ENCODE data around the gene NRCAM.
"Not testable (repeated sequence)": the region's sequence is repeated elsewhere in the genome, so short reads cannot be mapped to it uniquely, and the experiment has no call there.

The NRCAM gene

GRCh38 chr7:108270385-108271015 is 185.7 kb downstream of the NRCAM start:
- DNase-seq: no peak

GRCh38 chr7:108268200-108268820 is 187.9 kb downstream of the NRCAM start:
- no peak for DNase-seq

GRCh38 chr7:108267615-108268014 is 188.6 kb downstream of the NRCAM start:
- DNase-seq: no peak

DNA sequence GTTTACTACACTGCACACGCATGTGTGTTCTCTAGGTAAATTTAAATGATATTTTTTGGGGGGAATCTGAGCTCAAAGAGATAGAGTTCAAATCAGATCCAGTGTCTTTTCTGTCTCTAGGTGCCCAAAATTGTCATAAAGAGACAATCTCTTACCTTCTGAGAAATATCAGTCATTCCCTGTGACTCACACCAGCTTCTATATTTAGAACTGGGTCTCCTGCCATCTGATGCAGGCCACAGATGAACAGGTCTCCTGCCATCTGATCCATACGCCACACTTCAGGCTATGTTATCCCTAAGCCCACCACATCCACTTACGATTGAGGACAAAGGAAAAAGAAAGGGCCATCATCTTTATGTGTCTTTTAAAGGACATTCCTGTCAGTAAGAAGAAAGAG is 189.7 kb downstream of the NRCAM start:
- no peak for DNase-seq

- DNase-seq: no peak
Measured at GRCh38 chr7:108266035-108266434, 190.2 kb downstream of the NRCAM start.

DNA sequence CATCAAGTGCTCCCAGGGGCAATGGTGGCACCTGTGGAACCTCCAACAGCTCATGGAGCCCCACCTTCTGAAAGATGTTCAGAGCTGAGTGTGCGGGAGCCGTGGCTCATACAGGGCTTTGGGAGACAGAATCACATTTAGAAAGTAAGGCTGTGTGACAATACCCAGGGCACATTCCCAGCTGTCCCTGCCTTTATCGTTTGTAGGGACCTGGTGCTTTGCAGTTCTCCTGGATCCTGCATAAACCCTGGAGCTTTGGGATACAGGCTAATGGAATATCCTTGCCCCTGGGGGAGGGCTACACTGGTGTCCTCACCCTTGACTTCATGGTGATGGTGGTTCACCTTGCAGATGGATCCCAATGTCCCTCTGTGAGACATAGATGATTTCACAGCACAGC is 191.2 kb downstream of the NRCAM start:
- DNase-seq: no peak

DNA sequence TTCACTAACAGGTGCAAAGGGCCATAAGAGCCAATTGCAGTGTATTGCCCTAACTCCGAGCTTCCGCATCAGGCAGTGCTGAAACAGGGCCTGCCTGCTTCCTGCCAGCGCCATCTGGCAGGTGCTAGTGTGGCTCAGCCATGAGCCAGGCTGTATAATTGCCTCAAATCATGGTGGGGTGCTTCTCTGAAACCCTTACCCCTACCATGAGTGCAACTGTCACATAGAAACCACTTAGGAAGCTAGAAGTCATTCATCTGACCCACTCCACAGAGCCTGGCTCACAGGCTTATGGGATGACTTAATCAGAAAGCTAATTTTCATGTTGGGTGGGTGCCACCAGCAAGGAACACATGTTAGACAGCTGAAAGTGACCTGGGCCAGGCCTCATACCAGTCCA is 192.8 kb downstream of the NRCAM start:
- no peak for DNase-seq

DNA sequence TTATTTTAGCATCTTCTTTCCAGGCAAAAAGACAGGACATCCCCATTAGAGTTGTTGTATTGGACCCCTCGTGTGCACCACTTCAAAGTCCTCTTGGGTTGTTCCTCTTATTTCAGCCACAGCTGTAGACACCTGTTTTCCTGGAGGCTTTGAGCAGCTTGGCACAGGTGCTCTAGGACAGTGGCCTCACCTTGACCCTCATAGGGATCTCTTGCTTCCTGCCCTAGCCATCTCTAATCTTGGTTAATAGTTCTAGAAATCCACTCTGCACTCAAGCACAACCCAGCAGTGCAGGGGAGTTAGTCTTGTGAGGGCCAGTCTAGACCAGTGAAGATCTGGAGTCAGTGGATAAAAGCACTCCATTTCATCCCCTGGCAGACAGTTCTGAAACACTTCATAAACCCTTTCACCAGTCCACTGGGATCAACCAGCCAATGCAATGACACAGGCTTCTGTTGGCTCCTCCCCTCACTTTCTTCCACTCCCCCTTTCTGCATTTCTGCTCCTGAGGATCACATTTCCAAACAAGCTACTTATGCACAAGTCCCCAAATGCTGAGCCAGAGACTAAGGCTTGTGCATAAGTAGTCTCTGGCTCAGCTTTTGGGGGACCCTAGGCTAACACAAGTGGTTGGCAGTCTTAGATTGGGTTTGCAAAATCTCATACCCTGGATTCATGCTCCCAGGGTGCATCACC is 194.5 kb downstream of the NRCAM start:
- DNase-seq: no peak

DNA sequence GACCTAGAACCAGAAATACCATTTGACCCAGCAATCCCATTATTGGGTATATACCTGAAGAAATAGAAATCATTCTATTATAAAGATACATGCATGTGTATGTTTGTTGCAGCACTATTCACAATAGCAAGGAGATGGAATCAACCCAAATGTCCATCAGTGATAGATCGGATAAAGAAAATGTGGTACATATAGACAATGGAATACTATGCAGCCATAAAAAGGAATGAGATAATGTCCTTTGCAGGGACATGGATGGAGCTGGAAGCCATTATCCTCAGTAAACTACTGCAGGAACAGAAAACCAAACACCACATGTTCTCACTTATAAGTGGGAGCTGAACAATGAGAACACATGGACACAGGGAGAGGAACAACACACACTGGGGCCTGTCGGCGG is 196.8 kb downstream of the NRCAM start:
- not testable (repeated sequence) for DNase-seq

DNA sequence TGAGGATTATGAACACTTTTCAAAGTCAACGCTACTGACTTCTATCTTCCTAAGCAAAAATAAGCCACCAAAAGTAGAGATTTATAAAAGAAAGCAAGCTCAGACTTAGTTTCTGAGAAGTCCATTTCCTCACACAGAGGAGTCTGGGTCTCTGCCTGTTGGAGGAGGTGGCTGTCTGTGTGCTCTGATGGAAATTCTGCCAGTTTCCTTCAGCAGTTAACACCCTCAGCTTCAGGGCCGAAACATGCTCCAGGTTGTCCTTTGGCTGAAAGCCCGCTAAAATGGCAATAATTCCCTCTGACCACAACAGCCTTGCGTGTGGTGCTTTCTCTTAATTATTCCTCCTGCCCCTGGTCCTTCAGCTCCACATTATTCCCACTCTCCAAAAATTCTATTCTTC is 198.3 kb downstream of the NRCAM start:
- DNase-seq: no peak

- no peak for DNase-seq
Measured at GRCh38 chr7:108254259-108254658, 202.0 kb downstream of the NRCAM start.

GRCh38 chr7:108253275-108254044 is 202.8 kb downstream of the NRCAM start:
- no peak for DNase-seq

DNA sequence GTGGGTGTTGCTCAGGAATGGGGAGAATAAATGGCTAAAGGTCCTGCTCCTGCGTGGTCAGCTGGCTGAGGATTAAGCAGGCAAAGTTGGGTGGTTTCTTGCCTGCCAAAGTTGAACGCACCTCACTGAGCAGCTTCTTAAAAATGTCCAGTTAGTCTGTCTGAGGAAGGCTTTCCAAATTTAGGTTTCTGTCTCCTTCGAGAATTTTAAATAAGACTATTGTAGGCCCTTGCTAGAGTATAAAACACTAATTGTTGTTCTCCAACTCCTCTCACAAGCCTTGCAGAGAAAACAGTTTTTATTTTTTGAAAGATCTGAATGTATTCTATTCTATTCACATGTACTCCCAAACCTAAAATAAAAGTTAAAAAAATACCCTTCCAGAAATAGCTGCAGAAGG is 204.1 kb downstream of the NRCAM start:
- DNase-seq: no peak

- DNase-seq: no peak
Measured at GRCh38 chr7:108251700-108252099, 204.5 kb downstream of the NRCAM start.

DNA sequence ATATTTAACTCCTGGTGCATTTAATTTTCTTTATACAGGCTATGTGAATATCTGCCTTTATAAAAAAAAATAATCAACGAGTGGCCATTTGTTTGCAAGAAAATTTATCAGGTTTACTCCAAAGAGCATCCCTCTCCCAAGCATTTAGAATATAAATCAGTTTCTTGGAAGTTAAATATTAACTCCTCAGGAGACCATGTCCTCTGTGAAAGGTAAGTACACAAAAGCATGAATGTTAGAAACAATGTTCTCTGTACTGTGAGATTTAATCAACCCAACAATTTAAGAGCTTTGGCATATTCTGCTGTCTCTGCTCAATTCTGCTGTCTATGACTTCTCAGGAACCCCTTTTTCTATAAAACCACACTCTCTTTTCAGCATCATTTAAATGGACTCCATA is 206.8 kb downstream of the NRCAM start:
- no peak for DNase-seq

DNA sequence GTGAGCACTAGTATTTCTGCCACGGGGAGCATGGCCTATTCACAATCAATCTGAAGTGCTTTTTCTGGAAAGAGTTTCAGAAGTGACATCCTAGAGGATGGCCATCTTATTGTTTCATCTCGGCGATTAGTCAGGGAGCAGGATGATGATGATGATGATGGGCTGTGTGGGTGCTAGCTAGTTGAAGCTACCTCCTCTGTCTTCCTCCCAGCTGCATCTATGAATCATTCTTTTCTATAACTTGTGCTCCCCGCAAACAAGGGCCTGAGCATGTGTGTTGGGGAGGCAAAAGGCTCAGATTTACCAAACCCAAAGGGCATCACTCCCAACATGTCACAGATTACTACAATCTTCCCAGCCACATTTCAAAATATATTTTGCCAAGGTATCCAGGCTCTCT is 207.4 kb downstream of the NRCAM start:
- DNase-seq: no peak

GRCh38 chr7:108248418-108248817 is 207.8 kb downstream of the NRCAM start:
- no peak for DNase-seq

- DNase-seq: no peak
Measured at GRCh38 chr7:108247614-108248013, 208.6 kb downstream of the NRCAM start.

- no peak for DNase-seq
Measured at GRCh38 chr7:108246227-108246837, 209.9 kb downstream of the NRCAM start.

- DNase-seq: no peak
Measured at GRCh38 chr7:108245523-108246226, 210.6 kb downstream of the NRCAM start.

- no peak for DNase-seq
Measured at GRCh38 chr7:108244110-108244509, 212.1 kb downstream of the NRCAM start.

DNA sequence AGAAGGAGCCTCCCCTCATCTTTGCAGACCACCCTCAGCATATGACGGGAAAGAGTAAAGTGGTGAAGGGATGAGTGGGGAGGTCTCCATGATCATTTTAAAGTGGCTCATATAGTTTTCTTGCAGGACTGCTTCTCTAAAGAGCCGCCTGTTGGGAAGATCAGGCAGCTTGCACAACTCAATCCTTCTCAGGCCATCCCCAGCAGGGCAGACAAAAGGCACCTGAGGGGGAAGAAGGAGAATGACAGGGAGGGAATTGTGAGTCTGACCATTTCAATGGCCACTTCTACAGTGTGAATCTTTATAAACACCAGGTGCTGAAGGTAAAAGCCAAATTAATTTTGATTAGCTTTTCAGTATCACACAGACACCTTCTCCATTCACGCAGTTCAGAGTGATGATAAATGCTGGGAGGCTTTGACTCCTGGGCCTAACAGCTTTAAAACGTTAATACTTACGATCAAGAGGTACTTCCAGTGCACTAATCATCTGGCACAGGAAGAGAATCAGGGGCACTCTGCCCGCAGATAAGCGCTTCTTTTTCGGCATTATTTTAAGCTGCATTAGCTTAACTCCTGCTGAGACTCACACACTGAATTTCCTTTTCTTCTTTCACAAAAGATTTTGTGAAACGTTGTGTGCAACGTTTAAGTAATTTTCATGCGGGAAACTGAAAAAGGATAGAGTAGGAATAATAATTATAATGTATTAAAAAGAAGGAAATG is 216.6 kb downstream of the NRCAM start:
- DNase-seq: no peak

All from activated CD8-positive, alpha-beta memory T cell treated with anti-CD3 and anti-CD28 coated beads, Interleukin-2, amount 50 U/mL, for 4 hours (primary cell).